Smooth muscle cell of trachea (primary cell): Measurements from ENCODE around the gene ESD. TPM values are rescaled to one million over a fixed set of nuclear protein-coding genes. Genes with fewer than 3 reads are reported as not detected.

Experiments
- total RNA-seq: library from RNA; depleted of rRNA; stranded (reverse); fragments of >200 nt; gene quantifications from 2 replicates; pipeline ENCODE4 v1.2.1, GENCODE V29; 2014

ESD gene
- 119 and 180 TPM in 2 replicates for total RNA-seq

GRCh38 chr13:46796515-46797474 lies at the start of gene ESD:
Gene ESD (minus strand): TSS chr13:46797161. CDS start chr13:46791413, 5,748 bp downstream.

Other genes with a start within 250 kb of the ESD start
- gene LRCH1, start 244.0 kb downstream of the ESD start, total RNA-seq: 9.9 and 15.6 TPM in 2 replicates
- gene HTR2A, start 99.9 kb upstream of the ESD start, total RNA-seq: 0.29 and 0.33 TPM in 2 replicates